ENCODE data around the gene TMEM254. TPM values are rescaled to one million over a fixed set of nuclear protein-coding genes. Genes with fewer than 3 reads are reported as not detected.

The TMEM254 gene, protein sequence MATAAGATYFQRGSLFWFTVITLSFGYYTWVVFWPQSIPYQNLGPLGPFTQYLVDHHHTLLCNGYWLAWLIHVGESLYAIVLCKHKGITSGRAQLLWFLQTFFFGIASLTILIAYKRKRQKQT
- polyA plus RNA-seq: 19.5 and 25.8 TPM in 2 replicates

DNA sequence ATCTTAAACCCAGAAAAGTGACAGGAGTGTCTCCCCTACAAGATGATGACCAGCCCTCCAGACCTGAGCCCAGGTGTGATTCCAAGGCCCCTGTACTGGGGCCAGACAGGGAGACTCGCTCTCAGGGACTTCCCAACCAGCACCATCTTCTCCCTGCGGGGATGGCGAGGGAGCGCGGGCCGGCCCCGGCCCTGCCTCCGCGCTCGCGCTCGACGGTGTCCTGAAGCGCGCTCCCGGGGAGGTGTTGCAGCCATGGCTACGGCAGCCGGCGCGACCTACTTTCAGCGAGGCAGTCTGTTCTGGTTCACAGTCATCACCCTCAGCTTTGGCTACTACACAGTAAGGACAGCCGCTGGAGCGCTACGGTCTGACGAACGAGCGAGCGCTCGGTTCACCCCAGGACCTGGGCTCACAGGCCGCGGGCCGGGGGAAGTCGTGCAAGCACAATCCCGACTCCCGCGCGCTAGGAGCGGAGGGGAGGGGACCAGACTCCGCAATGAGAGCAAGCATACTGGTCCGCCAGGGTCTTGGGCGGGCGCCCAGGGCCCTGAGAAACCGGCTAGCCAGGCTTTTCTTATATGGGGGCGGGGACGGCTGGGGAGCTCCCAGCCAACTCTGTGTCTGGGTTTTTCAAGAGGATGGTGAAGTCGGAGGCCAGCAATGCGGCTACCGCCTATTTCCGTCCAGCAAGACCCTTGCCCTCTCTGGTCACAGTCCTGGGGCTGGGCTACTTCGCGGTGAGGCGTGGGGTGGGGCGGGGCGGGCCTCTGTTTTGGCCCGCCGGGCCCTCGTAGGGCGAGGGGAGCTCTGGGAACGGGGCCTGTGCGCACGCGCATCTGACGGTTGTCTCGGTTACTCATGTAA is at the start of gene TMEM254:
TMEM254 (plus strand) TSS at position 218 of the 864 bp plus-strand sequence; CDS start at position 253, 35 bp downstream.

GRCh38 chr10:80132299-80133139 is 54.1 kb downstream of the TMEM254 start, which contains the start of gene PLAC9:
Gene PLAC9, plus strand, starts transcription at chr10:80132730. Its CDS starts 33 bp downstream, at chr10:80132763.

Other genes with a start within 250 kb of the TMEM254 start
- 2.0 and 3.8 TPM in 2 replicates for gene SFTPD, start 129.6 kb upstream of the TMEM254 start, polyA plus RNA-seq
- 2.4 TPM in 1 of 2 replicates, not detected in the other for gene PLAC9, start 54.1 kb downstream of the TMEM254 start, polyA plus RNA-seq
- gene ANXA11, start 126.9 kb downstream of the TMEM254 start, polyA plus RNA-seq: 85.2 and 131 TPM in 2 replicates
- gene MAT1A, start 211.0 kb downstream of the TMEM254 start, polyA plus RNA-seq: not detected in 2 replicates